ENCODE measurements around the gene FBXW2. TPM values are rescaled to one million over a fixed set of nuclear protein-coding genes. Genes with fewer than 3 reads are reported as not detected.

Gene FBXW2
- total and polyA plus RNA-seq, 12 donors = 9.2 to 86.8 (median 48.0) TPM

GRCh38 chr9:120770931-120771330 lies 22.3 kb downstream of the FBXW2 start:
- WGBS, 4 donors = 86 to 90% (median 89%) methylated on average over 4 of the region's 4 CpGs
- intact Hi-C loops (cut with DNase I) = no loop called here
- H3K36me3 ChIP-seq (replicated peaks in 1 of 2) = peaks cover 0 to 81% of the 10 kb centered on the region in 2 donors
- DNase-seq = no peak
- TF ChIP-seq, protein P1, sequence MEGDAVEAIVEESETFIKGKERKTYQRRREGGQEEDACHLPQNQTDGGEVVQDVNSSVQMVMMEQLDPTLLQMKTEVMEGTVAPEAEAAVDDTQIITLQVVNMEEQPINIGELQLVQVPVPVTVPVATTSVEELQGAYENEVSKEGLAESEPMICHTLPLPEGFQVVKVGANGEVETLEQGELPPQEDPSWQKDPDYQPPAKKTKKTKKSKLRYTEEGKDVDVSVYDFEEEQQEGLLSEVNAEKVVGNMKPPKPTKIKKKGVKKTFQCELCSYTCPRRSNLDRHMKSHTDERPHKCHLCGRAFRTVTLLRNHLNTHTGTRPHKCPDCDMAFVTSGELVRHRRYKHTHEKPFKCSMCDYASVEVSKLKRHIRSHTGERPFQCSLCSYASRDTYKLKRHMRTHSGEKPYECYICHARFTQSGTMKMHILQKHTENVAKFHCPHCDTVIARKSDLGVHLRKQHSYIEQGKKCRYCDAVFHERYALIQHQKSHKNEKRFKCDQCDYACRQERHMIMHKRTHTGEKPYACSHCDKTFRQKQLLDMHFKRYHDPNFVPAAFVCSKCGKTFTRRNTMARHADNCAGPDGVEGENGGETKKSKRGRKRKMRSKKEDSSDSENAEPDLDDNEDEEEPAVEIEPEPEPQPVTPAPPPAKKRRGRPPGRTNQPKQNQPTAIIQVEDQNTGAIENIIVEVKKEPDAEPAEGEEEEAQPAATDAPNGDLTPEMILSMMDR (IDR thresholded peaks at IDR 0.05) = no peak
- TF ChIP-seq POLR2A (IDR thresholded peaks at IDR 0.05) = no peak
- H3K27me3 ChIP-seq = no peaks in the 10 kb centered on the region
- H3K4me3 ChIP-seq = no peak overlapping the region
- peaks cover 8 to 11% of the 10 kb centered on the region in 2 donors for H3K4me1 ChIP-seq (replicated peaks in 1 of 2)
- H3K27ac ChIP-seq = no peak overlapping the region
- no peaks in the 10 kb centered on the region for H3K9me3 ChIP-seq (replicated peaks in 1 of 3)

DNA sequence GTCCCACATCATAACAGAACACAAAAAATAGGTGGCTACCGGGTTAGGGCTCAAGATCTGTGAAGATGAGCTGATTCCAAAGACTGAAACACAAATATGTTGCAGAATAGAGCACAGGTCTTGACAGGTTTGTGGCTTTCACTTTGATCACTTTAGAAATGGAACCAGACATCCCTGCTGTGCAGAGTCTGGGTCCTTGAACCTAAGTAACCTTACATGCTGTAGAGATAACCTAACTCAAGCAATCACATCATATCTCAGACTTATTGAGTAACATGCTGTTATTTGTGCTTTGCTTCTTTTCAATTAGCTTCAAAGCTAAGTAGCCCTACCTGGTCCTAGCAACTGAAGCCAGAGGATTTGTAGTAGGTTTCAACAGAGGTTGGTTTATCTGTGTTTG lies 24.3 kb downstream of the FBXW2 start:
- Histone ChIP-seq H3K36me3 (replicated peaks in 1 of 2) (peaks cover 0 to 74% of the 10 kb centered on the region in 2 donors), H3K4me3 (no peak overlapping the region), H3K4me1 (replicated peaks in 1 of 2) (peaks cover 8 to 11% of the 10 kb centered on the region in 2 donors), H3K9me3 (replicated peaks in 1 of 3) (no peaks in the 10 kb centered on the region), H3K27ac (peak overlapping the region in 3 of 5 donors; percentile 8 to 30 (median 21)), H3K27me3 (no peaks in the 10 kb centered on the region)
- intact Hi-C loops (cut with DNase I) = loop anchor here in 1 of 2 donors (10.0 kb wide), 1 partner anchor 286 kb away; the partner anchor contains the start of gene C5
- TF ChIP-seq POLR2A (IDR thresholded peaks at IDR 0.05) = no peak
- TF ChIP-seq, protein P1 (IDR thresholded peaks at IDR 0.05) = no peak
- WGBS, 4 donors = 44 to 63% (median 52%) methylated on average over 1 of the region's 1 CpG
- DNase-seq = peak in 2 of 7 donors; percentile 57 to 64

- WGBS, 4 donors = 96 to 98% (median 98%) methylated on average over 4 of the region's 4 CpGs
- intact Hi-C loops (cut with DNase I) = loop anchor here in 1 of 2 donors (10.0 kb wide), 1 partner anchor 287 kb away; the partner anchor contains the start of gene C5
Measured at GRCh38 chr9:120768247-120768646, 25.0 kb downstream of the FBXW2 start.

DNA sequence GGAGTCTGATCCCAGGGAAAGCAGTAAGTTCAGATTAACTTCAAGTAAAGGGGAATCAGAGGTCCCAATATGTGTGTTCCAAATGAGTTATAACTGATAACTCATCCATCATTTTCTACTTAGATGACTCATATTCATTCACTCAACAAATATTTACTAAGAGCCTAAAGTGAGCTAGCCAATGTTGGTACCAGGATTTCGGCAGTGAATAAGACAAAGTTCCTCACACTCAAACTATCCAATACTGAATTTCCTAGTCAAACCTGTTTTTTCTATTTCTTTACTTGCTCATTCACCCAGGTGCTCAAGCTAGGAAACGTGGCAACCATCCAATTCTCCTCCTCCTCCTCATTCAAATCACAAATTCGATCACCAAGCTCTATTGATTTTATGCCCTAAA lies 25.8 kb downstream of the FBXW2 start:
- TF ChIP-seq POLR2A (IDR thresholded peaks at IDR 0.05) = no peak
- TF ChIP-seq, protein P1 (IDR thresholded peaks at IDR 0.05) = no peak
- 80 to 90% (median 86%) methylated on average over 3 of the region's 3 CpGs for WGBS, 4 donors
- Histone ChIP-seq H3K27ac (no peak overlapping the region), H3K36me3 (replicated peaks in 1 of 2) (peaks cover 0 to 74% of the 10 kb centered on the region in 2 donors), H3K4me3 (no peak overlapping the region), H3K9me3 (replicated peaks in 1 of 3) (no peaks in the 10 kb centered on the region), H3K27me3 (no peaks in the 10 kb centered on the region), H3K4me1 (replicated peaks in 1 of 2) (peaks cover 8 to 11% of the 10 kb centered on the region in 2 donors)
- no peak for DNase-seq
- intact Hi-C loops (cut with DNase I) = loop anchor here in 1 of 2 donors (10.0 kb wide), 1 partner anchor 287 kb away; the partner anchor contains the start of gene C5

More at GRCh38 chr9:120768247-120768646, 25.0 kb downstream of the FBXW2 start:
- H3K27me3 ChIP-seq = no peaks in the 10 kb centered on the region
- no peak overlapping the region for H3K4me3 ChIP-seq
- H3K36me3 ChIP-seq (replicated peaks in 1 of 2) = peaks cover 0 to 74% of the 10 kb centered on the region in 2 donors
- DNase-seq = no peak
- peak overlapping the region in 1 of 5 donors; percentile 30 for H3K27ac ChIP-seq
- H3K4me1 ChIP-seq (replicated peaks in 1 of 2) = peaks cover 8 to 11% of the 10 kb centered on the region in 2 donors
- no peaks in the 10 kb centered on the region for H3K9me3 ChIP-seq (replicated peaks in 1 of 3)
- TF ChIP-seq, protein P1 (IDR thresholded peaks at IDR 0.05) = no peak
- no peak for TF ChIP-seq POLR2A (IDR thresholded peaks at IDR 0.05)

All from adrenal gland (tissue), 12 donors.